H1 (cell line): ENCODE data around the gene SWT1. TPM values are rescaled to one million over a fixed set of nuclear protein-coding genes. Genes with fewer than 3 reads are reported as not detected.

Experiments used
- ASH2L ChIP-seq: fragments of 200-600, 300-600 bp; sonication (generic); IDR thresholded peaks from one replicate; pipeline ENCODE4 v1.7.1; 2017; ENCODE audit warnings: low read length
- ATF3 ChIP-seq: IDR thresholded peaks from 2 replicates; pipeline ENCODE4 v1.6.1; 2011; ENCODE audit warnings: low read depth, mild to moderate bottlenecking, low read length; ENCODE audit not compliant: insufficient read depth
- HDAC2 ChIP-seq, 2 experiments: fragments of 300-600 bp in 1 of 2; sonication (generic) in 1 of 2; IDR thresholded peaks; 2 replicates each; pipeline ENCODE4 v1.6.1; 2011 to 2012; ENCODE audit warnings: low read depth in 2 of 2, low read length in 2 of 2, mild to moderate bottlenecking in 2 of 2, moderate library complexity in 2 of 2, borderline replicate concordance in 1 of 2, inconsistent platforms in 1 of 2
- JUND ChIP-seq: IDR thresholded peaks from 2 replicates; pipeline ENCODE4 v1.6.1; 2011; ENCODE audit warnings: mild to moderate bottlenecking, improper control_type of control experiment, low read length
- NRF1 ChIP-seq: IDR thresholded peaks from 2 replicates; pipeline ENCODE4 v1.6.1; 2011; ENCODE audit warnings: mild to moderate bottlenecking, low read depth, low read length, improper control_type of control experiment
- POLR2AphosphoS5 ChIP-seq: IDR thresholded peaks from 2 replicates; pipeline ENCODE4 v1.6.1; 2011; ENCODE audit warnings: low read depth, low read length
- USF2 ChIP-seq: IDR thresholded peaks from 2 replicates; pipeline ENCODE4 v1.6.1; 2011; ENCODE audit warnings: low read length, improper control_type of control experiment
- polyA plus RNA-seq, 7 experiments: library from polyadenylated mRNA; depleted of rRNA in 3 of 7; stranded (reverse) in 5 of 7; unstranded in 2 of 7; fragments of >200 nt in 5 of 7; fragments of 200-250 nt in 2 of 7; gene quantifications; 1 replicate in 5 of 7; 2 replicates in 1 of 7; 4 replicates in 1 of 7; pipeline versions ENCODE4 v1.2.1 to v1.2.3, GENCODE V29; 2011 to 2013; ENCODE audit warnings: missing spikeins in 2 of 7, mixed read lengths in 2 of 7
- total RNA-seq: library from RNA; stranded (reverse); fragmentation: NEBNext Ultra II Directional; extraction: Animal tissue kit (Norgen Biotek cat#: 25700); gene quantifications from 2 replicates; pipeline ENCODE4 v1.2.1, GENCODE V29; 2021

SWT1 gene
- total and polyA plus RNA-seq, 2 of the 8 experiments (the other 6 are each of a cell fraction or from before 2014, with no cell fraction given) = 1.4 to 6.2 TPM

DNA sequence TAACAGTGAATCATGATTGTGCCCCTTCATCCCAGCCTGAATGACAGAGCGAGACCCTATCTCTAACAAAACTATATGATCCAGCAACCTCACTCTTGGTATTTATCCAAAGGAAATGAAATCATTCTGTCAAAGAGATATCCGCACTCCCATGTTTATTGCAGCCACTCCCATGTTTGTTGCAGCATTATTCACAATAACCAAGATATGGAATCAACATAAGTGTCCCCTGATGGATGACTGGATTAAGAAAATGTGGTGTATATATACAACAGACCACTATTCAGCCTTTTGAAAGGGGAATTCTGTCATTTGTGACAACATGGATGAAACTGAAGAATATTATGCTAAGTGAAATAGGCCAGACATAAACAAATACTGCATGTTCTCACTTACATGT, 44.6 kb upstream of the SWT1 start (continued):
- TF ChIP-seq USF2 = no peak
- TF ChIP-seq JUND = no peak
- TF ChIP-seq POLR2AphosphoS5 = no peak
- no peak for TF ChIP-seq ATF3
- TF ChIP-seq NRF1 = no peak
- no peak for TF ChIP-seq HDAC2 (IDR thresholded peaks at IDR 0.05; ENCODE audit: borderline replicate concordance in 1 of 2, low read depth in 2 of 2, low read length in 2 of 2)
- no peak for TF ChIP-seq ASH2L
